H9 (cell line): ENCODE data around the gene RSPRY1. TPM values are rescaled to one million over a fixed set of nuclear protein-coding genes. Genes with fewer than 3 reads are reported as not detected.

Experiments used
- DNase-seq: peaks from one replicate; pipeline ENCODE4 v3.0.0-alpha.2; 2017
- H2AFZ ChIP-seq: one replicate; pipeline ENCODE4 v1.6.1; 2013; ENCODE audit warnings: mild to moderate bottlenecking, low read length, control low read depth, moderate library complexity
- H2AK5ac ChIP-seq: 2 replicates; pipeline ENCODE4 v1.6.1; 2013; ENCODE audit warnings: low read length, control low read depth, mixed read lengths; ENCODE audit not compliant: insufficient read length
- H2BK120ac ChIP-seq: one replicate; pipeline ENCODE4 v1.6.1; 2013; ENCODE audit warnings: low read depth, mild to moderate bottlenecking, low read length, control low read depth, inconsistent platforms; ENCODE audit not compliant: poor library complexity, severe bottlenecking
- H2BK12ac ChIP-seq: 2 replicates; pipeline ENCODE4 v1.6.1; 2013; ENCODE audit warnings: low read length, control low read depth, mixed read lengths, low read depth; ENCODE audit not compliant: insufficient read length
- H2BK15ac ChIP-seq: 2 replicates; pipeline ENCODE4 v1.6.1; 2013; ENCODE audit warnings: low read depth, low read length, control low read depth
- H2BK20ac ChIP-seq: one replicate; pipeline ENCODE4 v1.6.1; 2013; ENCODE audit warnings: low read depth, mild to moderate bottlenecking, low read length, control low read depth, inconsistent platforms; ENCODE audit not compliant: poor library complexity, severe bottlenecking
- H2BK5ac ChIP-seq: 2 replicates; pipeline ENCODE4 v1.6.1; 2013; ENCODE audit warnings: low read length, control low read depth, mixed read lengths; ENCODE audit not compliant: insufficient read length
- H3K14ac ChIP-seq: 2 replicates; pipeline ENCODE4 v1.6.1; 2013; ENCODE audit warnings: low read length, control low read depth; ENCODE audit not compliant: insufficient read depth
- H3K18ac ChIP-seq: 2 replicates; pipeline ENCODE4 v1.6.1; 2013; ENCODE audit warnings: low read depth, mild to moderate bottlenecking, mixed read lengths, low read length, control low read depth; ENCODE audit not compliant: insufficient read length
- H3K23ac ChIP-seq: 2 replicates; pipeline ENCODE4 v1.6.1; 2013; ENCODE audit warnings: low read length, control low read depth, mixed read lengths, low read depth; ENCODE audit not compliant: insufficient read length
- H3K23me2 ChIP-seq: 2 replicates; pipeline ENCODE4 v1.6.1; 2013; ENCODE audit warnings: low read depth, mild to moderate bottlenecking, mixed read lengths, low read length, control low read depth; ENCODE audit not compliant: insufficient read length, poor library complexity, severe bottlenecking
- H3K27ac ChIP-seq: 2 replicates; pipeline ENCODE4 v1.5.1; 2013; ENCODE audit warnings: low read length, control low read depth, mixed read lengths, low read depth; ENCODE audit not compliant: insufficient read length
- H3K27me3 ChIP-seq: 2 replicates; pipeline ENCODE4 v1.6.1; 2013; ENCODE audit warnings: low read length, control low read depth, inconsistent platforms; ENCODE audit not compliant: insufficient read depth
- H3K4ac ChIP-seq: 2 replicates; pipeline ENCODE4 v1.6.1; 2013; ENCODE audit warnings: low read depth, mild to moderate bottlenecking, control low read depth, inconsistent platforms, low read length, moderate library complexity
- H3K4me1 ChIP-seq: 2 replicates; pipeline ENCODE4 v1.6.1; 2013; ENCODE audit warnings: low read length, control low read depth, inconsistent platforms; ENCODE audit not compliant: insufficient read depth
- H3K4me2 ChIP-seq: 2 replicates; pipeline ENCODE4 v1.6.1; 2013; ENCODE audit warnings: low read length, control low read depth, mixed read lengths; ENCODE audit not compliant: insufficient read length, insufficient read depth
- H3K56ac ChIP-seq: 2 replicates; pipeline ENCODE4 v1.6.1; 2013; ENCODE audit warnings: low read depth, mild to moderate bottlenecking, mixed read lengths, low read length, control low read depth; ENCODE audit not compliant: insufficient read length
- H3K79me1 ChIP-seq: 2 replicates; pipeline ENCODE4 v1.6.1; 2013; ENCODE audit warnings: low read depth, mild to moderate bottlenecking, moderate library complexity, low read length, control low read depth, inconsistent platforms; ENCODE audit not compliant: insufficient read depth, poor library complexity, severe bottlenecking
- H3K79me2 ChIP-seq: 2 replicates; pipeline ENCODE4 v1.6.1; 2013; ENCODE audit warnings: low read length, control low read depth, inconsistent platforms; ENCODE audit not compliant: insufficient read depth
- H3K9ac ChIP-seq: 2 replicates; pipeline ENCODE4 v1.6.1; 2013; ENCODE audit warnings: low read length, control low read depth, mixed read lengths; ENCODE audit not compliant: insufficient read length; ENCODE audit errors: extremely low read depth
- H3K9me3 ChIP-seq: one replicate; pipeline ENCODE4 v1.6.1; 2013; ENCODE audit warnings: low read depth, low read length, inconsistent platforms; ENCODE audit not compliant: control insufficient read depth
- H3T11ph ChIP-seq: one replicate; pipeline ENCODE4 v1.6.1; 2013; ENCODE audit warnings: mild to moderate bottlenecking, low read length, control low read depth, inconsistent platforms
- H4K20me1 ChIP-seq: one replicate; pipeline ENCODE4 v1.6.1; 2013; ENCODE audit not compliant: control insufficient read depth, insufficient read length, insufficient read depth
- H4K5ac ChIP-seq: 2 replicates; pipeline ENCODE4 v1.6.1; 2013; ENCODE audit warnings: low read depth, mild to moderate bottlenecking, mixed read lengths, low read length, control low read depth; ENCODE audit not compliant: insufficient read length
- H4K8ac ChIP-seq: replicated peaks from 2 replicates; pipeline ENCODE4 v1.6.1; 2013; ENCODE audit warnings: low read length, control low read depth, mixed read lengths, low read depth; ENCODE audit not compliant: insufficient read length
- H4K91ac ChIP-seq: 2 replicates; pipeline ENCODE4 v1.6.1; 2013; ENCODE audit warnings: low read depth, mild to moderate bottlenecking, moderate library complexity, mixed read lengths, low read length, control low read depth; ENCODE audit not compliant: insufficient read length
- H3K27ac Mint-ChIP-seq, 3 experiments: 2 replicates in 2 of 3; 3 replicates in 1 of 3; pipeline ENCODE4 v1.8.0; 2020 to 2021; ENCODE audit warnings: mixed read lengths in 3 of 3, mild to moderate bottlenecking in 1 of 3, moderate library complexity in 1 of 3
- H3K27me3 Mint-ChIP-seq: 2 replicates; pipeline ENCODE4 v1.8.0; 2021; ENCODE audit warnings: low read depth, mild to moderate bottlenecking, moderate library complexity, mixed read lengths
- H3K36me3 Mint-ChIP-seq, 3 experiments: 2 replicates in 2 of 3; 3 replicates in 1 of 3; pipeline ENCODE4 v1.8.0; 2020 to 2021; ENCODE audit warnings: low read depth in 3 of 3, mixed read lengths in 3 of 3; ENCODE audit not compliant: insufficient read depth in 1 of 3
- H3K4me1 Mint-ChIP-seq, 2 experiments: 2 replicates each; pipeline ENCODE4 v1.8.0; 2020; ENCODE audit warnings: mixed read lengths in 2 of 2
- H3K4me3 Mint-ChIP-seq, 2 experiments: 2 replicates in 1 of 2; 3 replicates in 1 of 2; pipeline ENCODE4 v1.8.0; 2020 to 2021; ENCODE audit warnings: mild to moderate bottlenecking in 2 of 2, mixed read lengths in 2 of 2, moderate library complexity in 1 of 2
- H3K9me3 Mint-ChIP-seq, 2 experiments: 2 replicates in 1 of 2; 3 replicates in 1 of 2; pipeline ENCODE4 v1.8.0; 2020; ENCODE audit warnings: mild to moderate bottlenecking in 2 of 2, mixed read lengths in 2 of 2, moderate library complexity in 1 of 2
- CTCF ChIP-seq: fragments of 200-600 bp; sonication (generic); conservative IDR thresholded peaks from 3 replicates; pipeline ENCODE4 v1.8.0; 2021; ENCODE audit warnings: antibody characterized with exemption, mild to moderate bottlenecking
- WGBS: extraction: QIAGEN DNeasy Blood & Tissue Kit; methylation state at CpG from one replicate; pipeline ENCODE4 v1.1.7; 2013; ENCODE audit warnings: missing lambda C conversion rate, low lambda C conversion rate, mixed read lengths; ENCODE audit not compliant: insufficient read length; ENCODE audit errors: extremely low coverage; 5-methylcytosine and 5-hydroxymethylcytosine counted together
- total RNA-seq: library from RNA; stranded (reverse); gene quantifications from 2 replicates; pipeline ENCODE4 v1.2.1, GENCODE V29; 2021

Gene RSPRY1
- total RNA-seq, 1 experiment from 2014 or later, result 36.1 TPM

GRCh38 chr16:57209780-57210179 lies 23.7 kb downstream of the RSPRY1 start:
- peaks cover 24 to 77% (median 50%) of the 10 kb centered on the region in 3 experiments for H3K36me3 Mint-ChIP-seq
- Histone ChIP-seq H2BK120ac (no peak overlapping the region), H3K4ac (no peak overlapping the region), H2BK12ac (no peak overlapping the region), H3K27ac (no peak overlapping the region), H4K20me1 (no peaks in the 10 kb centered on the region), H4K8ac (no peak overlapping the region), H3K79me1 (no peaks in the 10 kb centered on the region), H3K4me2 (no peak overlapping the region), H4K91ac (no peak overlapping the region), H3K79me2 (no peaks in the 10 kb centered on the region), H4K5ac (no peak overlapping the region), H2BK5ac (no peak overlapping the region), H2AFZ (no peak overlapping the region), H3K27me3 (no peaks in the 10 kb centered on the region; the same call in 1 of the 2 replicates), H3K56ac (no peak overlapping the region), H3K9ac (no peak overlapping the region), H3K23me2 (no peaks in the 10 kb centered on the region), H3T11ph (no peak overlapping the region), H3K9me3 (no peaks in the 10 kb centered on the region), H2BK15ac (no peak overlapping the region), H3K4me1 (no peaks in the 10 kb centered on the region), H3K14ac (no peak overlapping the region), H2BK20ac (no peak overlapping the region), H3K18ac (no peak overlapping the region), H2AK5ac (no peak overlapping the region), H3K23ac (no peak overlapping the region)
- no peak overlapping the region for H3K4me3 Mint-ChIP-seq
- H3K4me1 Mint-ChIP-seq, result no peaks in the 10 kb centered on the region
- no peak overlapping the region for H3K27ac Mint-ChIP-seq
- H3K9me3 Mint-ChIP-seq, result no peaks in the 10 kb centered on the region
- TF ChIP-seq CTCF, result no peak
- WGBS, result no CpG with 5 or more reads among the region's 5 CpGs
- H3K27me3 Mint-ChIP-seq, result no peaks in the 10 kb centered on the region
- DNase-seq, result no peak
